Activated CD4-positive, alpha-beta T cell treated with anti-CD3 and anti-CD28 coated beads for 1 hour (primary cell): ENCODE data around the gene SECTM1.

Source experiments
- DNase-seq: peaks from one replicate; pipeline ENCODE4 v3.0.0-alpha.2; 2020

Gene SECTM1

GRCh38 chr17:82277851-82278250 is 55.7 kb downstream of the SECTM1 start:
- DNase-seq = no peak

DNA sequence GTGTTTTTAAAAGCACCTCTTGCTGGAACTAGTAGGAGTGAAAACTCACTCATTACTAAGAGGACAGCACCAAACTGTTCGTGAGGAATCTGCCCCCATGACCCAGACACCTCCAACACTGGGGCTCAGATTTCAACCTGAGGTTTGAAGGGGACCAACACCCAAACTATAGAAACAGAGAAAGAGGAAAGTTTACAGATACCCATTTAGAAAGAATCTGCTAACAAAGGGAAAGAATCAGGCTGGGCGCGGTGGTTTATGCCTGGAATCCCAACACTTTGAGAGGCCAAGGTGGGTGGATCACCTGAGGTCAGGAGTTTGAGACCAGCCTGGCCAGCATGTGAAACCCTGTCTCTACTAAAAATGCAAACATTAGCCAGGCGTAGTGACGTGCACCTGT is 56.6 kb downstream of the SECTM1 start:
- DNase-seq = no peak

- DNase-seq = no peak
Observed at GRCh38 chr17:82275326-82275725, 58.2 kb downstream of the SECTM1 start.

DNA sequence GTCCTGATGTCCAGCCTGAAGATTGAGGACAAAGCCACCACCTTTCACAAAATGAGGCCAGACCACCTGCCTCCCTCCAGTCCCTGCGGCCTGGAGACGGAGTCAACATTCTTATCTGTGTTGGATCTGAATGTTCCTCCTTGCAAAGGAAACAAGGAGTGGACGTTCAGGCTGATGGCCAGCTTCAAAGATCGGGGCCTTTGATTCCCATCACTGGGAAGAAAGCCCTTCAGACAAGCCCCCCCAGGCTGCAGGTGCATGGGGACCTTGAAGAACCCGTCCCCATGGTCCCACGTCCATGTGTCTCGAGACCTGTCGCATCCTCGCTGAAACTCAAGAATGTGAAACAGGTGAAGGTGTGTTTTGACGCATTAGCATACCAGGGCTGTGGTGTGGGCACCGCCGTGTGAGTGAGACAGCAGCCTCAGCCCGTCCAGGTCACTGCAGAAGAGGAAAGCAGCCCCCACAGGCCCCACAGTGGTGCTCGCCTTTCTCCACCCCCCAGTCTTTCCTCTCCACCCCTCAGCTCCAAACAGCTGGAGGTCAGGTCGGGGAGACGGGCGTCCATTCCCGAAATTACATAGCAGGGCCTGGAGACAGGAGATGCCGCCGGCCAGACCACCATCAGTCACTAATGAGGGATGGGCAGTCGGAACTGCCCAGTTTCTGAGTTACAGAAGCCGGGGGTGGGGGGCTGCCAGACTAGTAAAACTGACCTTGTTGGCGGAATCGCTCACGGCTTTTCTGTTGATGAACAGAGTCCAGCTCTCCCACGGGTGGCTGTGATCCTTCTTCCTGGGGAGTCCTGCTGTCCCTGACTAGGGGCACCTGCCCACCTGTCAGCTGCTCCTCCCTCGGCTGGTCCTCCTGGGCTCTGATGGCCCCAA is 59.2 kb downstream of the SECTM1 start:
- no peak for DNase-seq

- DNase-seq = peak; percentile 89
Observed at GRCh38 chr17:82273327-82274133, 60.0 kb downstream of the SECTM1 start, which contains the start of gene CSNK1D. Gene CSNK1D, minus strand, starts transcription at chr17:82273700. Its CDS starts 319 bp downstream, at chr17:82273381.

- peak; percentile 19 for DNase-seq
Observed at GRCh38 chr17:82272495-82273326, 60.9 kb downstream of the SECTM1 start.

DNA sequence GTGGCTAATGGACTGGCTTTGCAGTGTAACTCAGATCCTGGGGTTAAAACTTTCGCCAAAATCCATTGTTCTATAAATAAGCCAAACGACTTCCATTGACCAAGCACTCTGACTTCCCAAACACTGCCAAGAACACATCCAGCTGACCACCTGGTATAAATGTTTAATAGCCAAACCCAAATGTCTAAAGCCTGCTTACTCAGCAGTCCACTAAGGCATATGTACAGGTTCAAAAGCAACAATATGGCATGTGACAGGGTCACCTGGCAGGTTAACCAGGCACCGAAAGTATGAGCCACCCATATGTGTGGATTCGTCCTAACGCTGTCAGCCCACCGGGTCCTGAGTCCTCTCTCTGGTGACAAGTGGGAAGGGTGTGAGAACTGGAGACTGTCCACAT is 62.2 kb downstream of the SECTM1 start:
- DNase-seq = no peak
